OCI-LY1 (cell line): ENCODE results near the gene KIRREL3.

Experiments used
- H2AFZ ChIP-seq: fragments of 200-600 bp; sonication (generic), shearing (Covaris generic); 2 replicates; pipeline ENCODE4 v1.6.0; 2014; ENCODE audit warnings: antibody characterized with exemption, mild to moderate bottlenecking, low read length
- H3F3A ChIP-seq: fragments of 200-600 bp; sonication (generic), shearing (Covaris generic); 2 replicates; pipeline ENCODE4 v1.6.0; 2014; ENCODE audit warnings: mild to moderate bottlenecking, antibody characterized with exemption, low read length, moderate library complexity; ENCODE audit not compliant: insufficient read depth
- H3K27ac ChIP-seq: fragments of 200-600 bp; sonication (generic); 2 replicates; pipeline ENCODE4 v1.5.1; 2014; ENCODE audit warnings: low read length, mixed run types, mild to moderate bottlenecking, low read depth; ENCODE audit not compliant: poor library complexity, severe bottlenecking
- H3K27me3 ChIP-seq: fragments of 200-600 bp; sonication (generic); 2 replicates; pipeline ENCODE4 v1.6.0; 2014; ENCODE audit warnings: antibody characterized with exemption, mild to moderate bottlenecking, low read length, moderate library complexity; ENCODE audit not compliant: insufficient read depth
- H3K36me3 ChIP-seq: fragments of 200-600 bp; sonication (generic); 2 replicates; pipeline ENCODE4 v1.6.1; 2014; ENCODE audit warnings: mild to moderate bottlenecking, antibody characterized with exemption, low read length, moderate library complexity, mixed read lengths; ENCODE audit not compliant: insufficient read depth
- H3K4me1 ChIP-seq: fragments of 200-600 bp; sonication (generic); 2 replicates; pipeline ENCODE4 v1.5.1; 2014; ENCODE audit warnings: mild to moderate bottlenecking, low read length, moderate library complexity; ENCODE audit not compliant: insufficient read depth, severe bottlenecking
- H3K4me2 ChIP-seq: fragments of 200-600 bp; sonication (generic), shearing (Covaris generic); 2 replicates; pipeline ENCODE4 v1.6.1; 2014; ENCODE audit warnings: low read length
- H3K4me3 ChIP-seq: fragments of 200-600 bp; sonication (generic); 2 replicates; pipeline ENCODE4 v1.5.1; 2014; ENCODE audit warnings: low read length, low read depth, mild to moderate bottlenecking, mixed read lengths; ENCODE audit not compliant: poor library complexity, severe bottlenecking
- H3K79me2 ChIP-seq: fragments of 200-600 bp; shearing (Covaris generic); 2 replicates; pipeline ENCODE4 v1.6.1; 2016; ENCODE audit warnings: mixed run types, low read length, mixed read lengths; ENCODE audit not compliant: insufficient read depth
- H3K9ac ChIP-seq: fragments of 200-600 bp; sonication (generic), shearing (Covaris generic); 2 replicates; pipeline ENCODE4 v1.6.1; 2014; ENCODE audit warnings: mild to moderate bottlenecking, low read length, mixed read lengths
- H3K9me2 ChIP-seq: fragments of 200-600 bp; sonication (generic), shearing (Covaris generic); 2 replicates; pipeline ENCODE4 v1.6.1; 2014; ENCODE audit warnings: low read depth, mild to moderate bottlenecking, low read length, mixed read lengths
- H3K9me3 ChIP-seq: fragments of 200-600 bp; shearing (Covaris generic); 2 replicates; pipeline ENCODE4 v1.6.1; 2014; ENCODE audit warnings: low read length, mixed read lengths
- H4K20me1 ChIP-seq: fragments of 200-600 bp; sonication (generic), shearing (Covaris generic); 2 replicates; pipeline ENCODE4 v1.6.0; 2016; ENCODE audit warnings: mild to moderate bottlenecking, low read length; ENCODE audit not compliant: insufficient read depth
- EZH2 ChIP-seq: fragments of 200-600 bp; sonication (generic), shearing (Covaris generic); IDR thresholded peaks from 2 replicates; pipeline ENCODE4 v1.8.0; 2017; ENCODE audit warnings: borderline replicate concordance, mixed run types, mild to moderate bottlenecking, antibody characterized with exemption, low read length, moderate library complexity, mixed read lengths
- TF ChIP-seq, protein P1 (sequence below): fragments of 200-600 bp; sonication (generic), shearing (Covaris generic); IDR thresholded peaks from 2 replicates; pipeline ENCODE4 v1.5.1; 2017; ENCODE audit warnings: mild to moderate bottlenecking, antibody characterized with exemption, low read length, moderate library complexity, mixed read lengths

KIRREL3 gene

DNA sequence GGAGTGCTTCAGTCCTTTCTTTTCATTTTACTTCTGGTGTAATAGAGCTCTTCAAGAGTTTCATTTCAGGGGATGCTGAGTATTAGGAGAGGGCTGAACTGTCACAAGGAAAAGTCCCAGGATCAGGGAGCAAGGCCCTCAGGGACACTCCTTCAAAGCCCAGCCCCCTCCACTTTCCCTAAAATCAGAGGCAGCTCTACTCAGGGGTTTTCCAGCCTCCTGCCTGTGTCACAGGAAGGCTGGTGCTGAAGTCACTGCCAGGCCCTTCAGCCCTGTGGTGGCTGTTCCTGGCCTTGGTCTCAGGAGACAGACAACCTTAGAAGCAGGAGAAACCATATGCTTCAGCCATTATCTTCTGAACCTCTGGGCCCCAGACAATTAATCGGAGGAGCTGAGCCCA, 36.4 kb upstream of the KIRREL3 start:
- H3K9me2 ChIP-seq: no peaks in the 10 kb centered on the region
- no peaks in the 10 kb centered on the region for H3K36me3 ChIP-seq
- no peak overlapping the region for H3K4me3 ChIP-seq
- H3K79me2 ChIP-seq: no peaks in the 10 kb centered on the region
- TF ChIP-seq, protein P1, sequence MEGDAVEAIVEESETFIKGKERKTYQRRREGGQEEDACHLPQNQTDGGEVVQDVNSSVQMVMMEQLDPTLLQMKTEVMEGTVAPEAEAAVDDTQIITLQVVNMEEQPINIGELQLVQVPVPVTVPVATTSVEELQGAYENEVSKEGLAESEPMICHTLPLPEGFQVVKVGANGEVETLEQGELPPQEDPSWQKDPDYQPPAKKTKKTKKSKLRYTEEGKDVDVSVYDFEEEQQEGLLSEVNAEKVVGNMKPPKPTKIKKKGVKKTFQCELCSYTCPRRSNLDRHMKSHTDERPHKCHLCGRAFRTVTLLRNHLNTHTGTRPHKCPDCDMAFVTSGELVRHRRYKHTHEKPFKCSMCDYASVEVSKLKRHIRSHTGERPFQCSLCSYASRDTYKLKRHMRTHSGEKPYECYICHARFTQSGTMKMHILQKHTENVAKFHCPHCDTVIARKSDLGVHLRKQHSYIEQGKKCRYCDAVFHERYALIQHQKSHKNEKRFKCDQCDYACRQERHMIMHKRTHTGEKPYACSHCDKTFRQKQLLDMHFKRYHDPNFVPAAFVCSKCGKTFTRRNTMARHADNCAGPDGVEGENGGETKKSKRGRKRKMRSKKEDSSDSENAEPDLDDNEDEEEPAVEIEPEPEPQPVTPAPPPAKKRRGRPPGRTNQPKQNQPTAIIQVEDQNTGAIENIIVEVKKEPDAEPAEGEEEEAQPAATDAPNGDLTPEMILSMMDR: no peak
- TF ChIP-seq EZH2: no peak
- no peaks in the 10 kb centered on the region for H3K27me3 ChIP-seq
- H2AFZ ChIP-seq: no peak overlapping the region
- no peak overlapping the region for H3K9ac ChIP-seq
- H3K4me1 ChIP-seq: no peaks in the 10 kb centered on the region
- no peak overlapping the region for H3K4me2 ChIP-seq
- H4K20me1 ChIP-seq: no peaks in the 10 kb centered on the region
- no peak overlapping the region for H3K27ac ChIP-seq
- H3F3A ChIP-seq: no peaks in the 10 kb centered on the region
- no peaks in the 10 kb centered on the region for H3K9me3 ChIP-seq

DNA sequence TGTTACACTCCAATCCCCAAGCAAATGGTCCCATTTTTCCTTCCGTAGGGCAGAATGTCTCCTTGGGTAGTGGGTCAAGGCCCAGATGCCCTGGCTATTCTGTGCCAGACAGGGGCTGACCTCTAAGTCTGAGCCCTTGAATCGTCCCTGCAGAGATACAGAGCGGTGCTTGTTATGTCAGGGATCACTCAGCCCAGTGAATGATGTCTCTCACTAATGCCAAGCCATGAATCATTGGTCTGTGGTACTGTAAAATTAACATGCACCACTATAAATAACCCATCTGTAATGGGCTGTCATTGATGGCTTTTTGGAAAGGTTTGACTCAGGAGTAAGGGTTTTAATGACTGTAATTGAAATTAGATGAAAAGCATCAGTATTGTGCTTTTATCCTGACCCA, 35.3 kb upstream of the KIRREL3 start:
- no peaks in the 10 kb centered on the region for H3K79me2 ChIP-seq
- H3K27me3 ChIP-seq: no peaks in the 10 kb centered on the region
- H4K20me1 ChIP-seq: no peaks in the 10 kb centered on the region
- H3F3A ChIP-seq: no peaks in the 10 kb centered on the region
- H2AFZ ChIP-seq: no peak overlapping the region
- TF ChIP-seq, protein P1: no peak
- TF ChIP-seq EZH2: no peak
- H3K27ac ChIP-seq: no peak overlapping the region
- no peaks in the 10 kb centered on the region for H3K4me1 ChIP-seq
- no peaks in the 10 kb centered on the region for H3K9me3 ChIP-seq
- no peaks in the 10 kb centered on the region for H3K9me2 ChIP-seq
- no peak overlapping the region for H3K4me3 ChIP-seq
- no peak overlapping the region for H3K9ac ChIP-seq
- no peak overlapping the region for H3K4me2 ChIP-seq
- H3K36me3 ChIP-seq: no peaks in the 10 kb centered on the region

DNA sequence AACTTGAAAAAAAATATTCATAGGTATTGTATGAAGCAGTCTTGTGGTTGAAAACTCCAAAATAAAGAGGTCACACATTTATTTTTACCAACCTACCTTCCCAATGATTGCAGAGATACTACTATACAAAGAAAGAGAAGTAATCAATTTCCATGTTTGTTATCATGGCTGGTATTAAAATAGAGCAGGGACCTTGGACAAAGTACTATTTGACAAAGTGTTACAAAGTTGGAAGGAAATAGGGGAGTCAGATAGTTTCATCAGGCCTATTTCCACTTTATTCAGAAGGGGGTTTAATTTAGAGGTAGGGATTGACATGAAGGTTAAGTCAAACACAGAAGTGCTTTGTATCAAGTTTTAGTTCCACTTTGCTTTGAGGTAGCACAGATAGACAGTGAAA, 34.4 kb upstream of the KIRREL3 start:
- H4K20me1 ChIP-seq: no peaks in the 10 kb centered on the region
- H3K9me2 ChIP-seq: no peaks in the 10 kb centered on the region
- H3K27ac ChIP-seq: no peak overlapping the region
- TF ChIP-seq, protein P1: no peak
- TF ChIP-seq EZH2: no peak
- H3K9me3 ChIP-seq: no peaks in the 10 kb centered on the region
- H3K4me1 ChIP-seq: no peaks in the 10 kb centered on the region
- no peak overlapping the region for H3K9ac ChIP-seq
- H3K36me3 ChIP-seq: no peaks in the 10 kb centered on the region
- no peak overlapping the region for H3K4me2 ChIP-seq
- H2AFZ ChIP-seq: no peak overlapping the region
- no peaks in the 10 kb centered on the region for H3K79me2 ChIP-seq
- H3F3A ChIP-seq: no peaks in the 10 kb centered on the region
- H3K27me3 ChIP-seq: no peaks in the 10 kb centered on the region
- H3K4me3 ChIP-seq: no peak overlapping the region
